HG02678 (cell line): ENCODE measurements around the gene SLC19A1.

Experiments
- ATAC-seq: cut with Tn5 transposase; IDR thresholded peaks from one replicate; pipeline ENCODE4 v1.9.1; 2021; ENCODE audit warnings: mild to moderate bottlenecking, moderate library complexity; ENCODE audit not compliant: unreplicated experiment

SLC19A1 gene

DNA sequence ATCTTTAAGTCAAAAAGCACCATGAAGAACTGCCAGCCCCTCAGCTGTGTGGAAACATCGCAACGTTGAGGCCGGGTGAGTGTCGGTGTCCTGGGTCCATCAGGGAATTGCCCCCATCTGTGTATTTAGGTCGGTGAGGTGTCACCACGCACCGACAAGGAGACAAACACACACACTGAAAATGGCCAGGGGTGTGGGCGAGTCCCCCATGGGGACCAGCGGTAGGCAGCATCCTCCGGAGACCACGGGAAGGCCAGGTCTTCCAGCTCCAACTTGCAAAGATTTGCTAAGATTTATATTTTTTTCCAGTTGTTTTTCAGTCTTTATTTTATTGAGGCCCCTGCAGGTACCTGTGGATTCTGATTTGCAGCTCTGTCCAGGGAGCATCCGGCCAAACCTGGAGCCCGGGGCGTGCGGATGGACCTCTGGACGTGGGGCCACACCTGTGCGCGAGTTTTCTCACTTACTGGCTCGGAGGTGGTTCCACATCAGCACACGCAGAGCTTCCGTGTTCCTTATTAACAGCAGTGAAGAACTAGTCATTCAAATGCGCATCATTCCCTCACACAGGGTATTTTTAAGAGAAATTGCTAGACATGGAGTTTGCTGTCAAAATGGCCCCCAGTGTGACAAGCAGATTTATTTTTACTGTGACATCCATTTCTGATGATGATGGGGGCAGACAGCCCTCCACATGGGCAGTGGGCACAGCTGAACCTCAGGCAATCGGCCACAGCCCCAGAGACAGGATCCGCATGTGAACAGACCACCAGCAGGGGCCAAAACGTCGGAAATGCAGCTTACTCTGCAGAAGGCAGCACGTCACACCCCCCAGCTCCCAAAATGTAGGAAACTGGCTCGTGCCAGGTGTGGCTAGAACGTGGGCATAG lies 17.2 kb upstream of the SLC19A1 start:
- ATAC-seq: no peak

DNA sequence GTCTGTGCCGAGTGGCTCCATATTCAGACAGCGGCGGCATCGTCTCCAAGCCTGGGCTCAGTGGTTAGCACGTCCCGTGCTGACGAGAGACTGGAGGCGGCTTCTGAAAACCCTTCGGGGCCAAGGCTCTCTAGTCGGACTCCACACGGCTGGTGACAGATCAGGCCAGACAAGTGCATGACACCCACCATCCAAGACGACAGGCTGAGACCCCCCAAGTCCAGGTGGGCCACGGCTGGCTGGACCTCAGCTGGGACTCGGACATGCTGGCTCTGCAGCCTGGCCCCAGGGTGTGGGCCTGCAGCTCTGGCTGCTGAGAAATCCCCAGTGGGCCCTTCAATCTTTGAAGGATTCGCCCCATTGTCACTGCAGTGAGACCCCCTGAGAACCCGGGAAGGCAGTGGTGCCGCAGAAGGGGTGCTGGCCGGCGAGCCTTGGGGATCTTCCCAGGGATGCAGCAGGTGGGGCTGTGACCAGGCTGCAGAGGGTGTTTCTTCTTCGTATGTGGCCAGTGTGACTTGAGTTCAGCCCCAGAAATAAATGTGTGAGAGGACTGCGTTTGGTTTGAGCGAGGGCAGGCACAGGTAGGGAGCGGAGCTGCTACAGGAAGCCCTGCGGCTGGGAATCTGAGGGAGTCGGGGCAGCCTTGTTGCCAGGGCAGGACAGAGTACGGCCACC lies 15.9 kb upstream of the SLC19A1 start:
- ATAC-seq: no peak

DNA sequence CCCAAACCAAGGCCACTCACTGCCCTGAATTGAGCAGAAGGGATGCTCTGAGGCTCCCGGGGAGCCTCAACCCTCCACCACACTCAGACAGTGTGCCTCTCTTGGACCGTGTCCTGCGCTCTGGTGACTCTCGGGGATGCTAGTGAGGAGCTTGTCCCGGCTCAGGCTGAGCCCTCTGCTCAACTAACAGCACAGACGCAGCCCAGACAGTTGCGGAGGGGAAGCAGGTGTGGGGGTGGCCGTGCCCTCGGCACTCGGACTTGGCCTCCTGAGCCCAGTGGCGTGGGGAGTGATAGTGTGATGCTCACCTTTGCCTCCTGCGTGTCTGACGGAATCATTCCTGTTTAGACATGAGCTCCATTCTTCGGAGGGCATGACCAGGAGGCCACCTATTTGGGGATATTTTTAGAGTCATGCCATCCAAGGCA lies 15.4 kb upstream of the SLC19A1 start:
- no peak for ATAC-seq

DNA sequence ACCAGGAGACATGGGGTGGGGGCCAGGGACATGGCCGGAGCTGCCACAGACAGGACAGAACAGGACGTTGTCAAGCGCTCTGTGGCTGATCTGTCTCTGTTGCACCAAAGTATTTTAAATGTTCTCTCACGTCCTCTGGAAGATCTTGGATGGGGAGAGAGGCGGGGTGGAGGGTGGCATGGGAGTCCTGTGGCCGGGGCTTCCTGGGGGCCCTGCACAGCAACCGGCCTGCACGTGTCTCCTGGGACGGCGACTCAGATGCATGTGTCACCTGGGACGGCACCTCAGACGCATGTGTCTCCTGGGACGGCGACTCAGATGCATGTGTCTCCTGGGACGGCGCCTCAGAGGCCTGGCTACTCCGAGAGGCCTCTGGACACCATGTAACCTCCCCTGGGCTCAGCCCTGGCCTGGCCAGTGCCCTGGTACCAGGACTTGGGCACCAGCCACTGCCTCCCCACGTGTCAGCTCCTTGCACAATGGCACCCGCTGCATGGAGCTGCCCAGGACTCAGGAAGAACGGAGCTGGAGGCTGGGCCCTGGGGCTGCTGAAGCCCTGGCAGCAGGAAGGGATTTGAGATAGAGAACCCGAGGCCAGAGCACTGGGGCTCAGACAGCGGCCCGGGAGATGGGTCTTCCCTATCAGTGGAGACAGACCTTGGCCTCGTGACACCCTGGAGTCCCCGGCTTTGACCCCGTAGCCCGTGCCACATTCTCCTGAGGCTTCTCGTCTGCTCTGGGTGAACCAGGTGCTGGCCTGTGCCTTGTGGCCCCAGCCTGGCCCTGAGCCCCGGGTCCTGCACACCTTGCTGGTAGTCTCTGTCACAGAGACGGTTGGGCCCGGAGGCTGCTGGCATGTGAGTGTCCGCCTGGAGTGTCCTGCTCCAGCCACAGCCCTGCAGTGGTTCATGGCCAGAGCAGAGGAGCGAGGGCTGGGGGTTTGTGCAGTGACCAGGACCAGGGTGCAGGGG lies 14.7 kb upstream of the SLC19A1 start:
- no peak for ATAC-seq

DNA sequence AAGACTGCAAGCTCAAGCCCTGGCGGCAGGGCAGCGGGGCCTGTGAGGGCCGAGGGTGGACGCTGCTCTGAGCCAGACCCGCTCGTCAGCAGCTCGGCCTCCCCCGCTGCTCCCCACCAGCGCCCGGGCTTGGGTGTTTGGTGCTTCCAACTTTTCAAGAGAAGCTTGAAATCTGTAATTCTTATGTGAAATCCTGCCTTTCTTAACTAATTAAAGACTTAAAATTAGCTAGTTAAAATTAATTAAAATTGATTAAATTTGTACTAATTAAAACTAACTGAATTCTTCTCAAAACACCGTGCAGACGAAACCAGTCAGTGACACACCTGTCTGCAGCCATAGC lies 14.0 kb upstream of the SLC19A1 start:
- ATAC-seq: no peak

DNA sequence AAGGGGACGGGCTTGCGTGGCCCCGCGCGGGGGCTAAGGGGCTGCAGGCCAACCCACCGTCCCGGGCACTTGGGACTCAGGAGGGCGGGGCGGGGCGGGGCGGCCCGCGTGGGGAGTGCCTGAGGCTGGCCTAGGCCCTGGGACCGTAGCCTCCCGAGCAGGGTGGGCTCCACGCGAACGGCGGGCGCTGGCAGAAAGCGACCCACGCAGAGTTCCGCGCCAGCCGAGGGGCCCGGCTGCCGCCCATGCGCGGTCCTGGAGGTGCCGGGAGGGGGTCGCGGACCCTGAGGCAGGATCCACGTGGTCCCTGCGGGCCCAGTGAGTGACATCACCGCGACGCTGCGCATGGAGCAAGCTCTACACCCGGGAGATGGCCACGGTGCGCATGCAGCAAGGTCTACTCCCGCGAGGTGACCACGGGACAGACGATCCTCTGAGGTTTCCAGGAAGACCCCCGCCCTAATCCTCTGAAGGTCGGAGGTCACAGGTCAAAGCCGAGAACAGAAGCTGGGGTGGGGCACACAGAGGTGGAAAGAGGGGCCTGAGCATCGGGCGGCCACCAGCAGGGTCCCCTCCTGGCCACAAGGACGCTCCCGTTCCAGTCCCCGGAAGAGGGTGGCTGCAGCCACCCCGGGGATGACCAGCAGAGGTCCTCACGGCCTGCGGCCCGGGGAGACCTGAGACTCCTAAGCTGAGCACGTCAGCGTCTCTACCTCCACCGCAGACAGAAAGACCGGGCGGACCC lies 13.5 kb upstream of the SLC19A1 start:
- ATAC-seq: no peak

DNA sequence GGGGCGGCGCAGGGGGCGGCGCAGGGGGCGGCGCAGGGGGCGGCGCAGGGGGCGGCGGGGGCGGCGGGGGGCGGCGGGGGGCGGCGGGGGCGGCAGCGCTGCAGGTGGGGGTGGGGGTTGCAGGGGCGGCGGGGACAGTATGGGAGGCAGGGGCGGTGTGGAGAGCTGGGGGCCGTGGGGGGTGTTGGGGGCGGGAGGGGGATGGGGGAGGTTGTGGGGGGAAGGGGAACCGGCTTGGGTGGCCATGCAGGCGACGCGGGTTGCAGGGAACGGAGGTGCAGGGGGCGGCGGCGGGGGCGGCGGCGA lies 13.0 kb upstream of the SLC19A1 start:
- no peak for ATAC-seq

DNA sequence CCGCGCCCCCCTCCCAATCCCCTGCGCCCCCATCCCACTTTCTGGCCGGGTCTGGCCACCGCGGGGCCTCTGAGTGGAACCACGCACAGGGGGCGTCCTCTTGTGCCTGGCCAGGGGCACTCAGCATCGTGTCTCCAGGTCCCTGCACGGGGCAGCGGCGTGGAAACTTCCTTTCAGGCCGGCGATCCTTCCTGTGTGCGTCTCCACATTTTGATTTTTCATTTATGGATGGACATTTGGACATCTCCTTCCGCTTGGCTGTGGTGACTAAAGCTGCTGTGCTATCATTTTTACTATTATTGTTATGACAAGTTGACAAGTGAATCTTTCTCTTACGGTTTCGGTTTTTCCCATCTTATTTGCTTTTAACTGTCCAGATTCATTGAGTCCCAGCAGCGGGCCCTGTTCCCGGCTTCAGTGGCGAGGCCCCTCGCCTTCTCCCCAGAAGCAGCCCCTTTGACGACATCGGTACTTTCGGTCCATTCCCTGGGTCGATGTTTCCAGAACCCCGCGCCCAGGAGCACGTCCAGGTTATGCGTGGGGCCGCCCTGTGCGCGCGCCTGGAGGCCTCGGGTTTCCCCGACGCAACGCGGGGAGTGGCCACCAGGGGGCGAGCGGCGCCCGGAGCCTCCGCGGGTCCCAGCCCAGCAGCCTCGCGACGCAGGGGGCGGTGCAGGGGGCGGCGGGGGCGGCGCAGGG lies 12.4 kb upstream of the SLC19A1 start:
- peak; percentile 50 for ATAC-seq

DNA sequence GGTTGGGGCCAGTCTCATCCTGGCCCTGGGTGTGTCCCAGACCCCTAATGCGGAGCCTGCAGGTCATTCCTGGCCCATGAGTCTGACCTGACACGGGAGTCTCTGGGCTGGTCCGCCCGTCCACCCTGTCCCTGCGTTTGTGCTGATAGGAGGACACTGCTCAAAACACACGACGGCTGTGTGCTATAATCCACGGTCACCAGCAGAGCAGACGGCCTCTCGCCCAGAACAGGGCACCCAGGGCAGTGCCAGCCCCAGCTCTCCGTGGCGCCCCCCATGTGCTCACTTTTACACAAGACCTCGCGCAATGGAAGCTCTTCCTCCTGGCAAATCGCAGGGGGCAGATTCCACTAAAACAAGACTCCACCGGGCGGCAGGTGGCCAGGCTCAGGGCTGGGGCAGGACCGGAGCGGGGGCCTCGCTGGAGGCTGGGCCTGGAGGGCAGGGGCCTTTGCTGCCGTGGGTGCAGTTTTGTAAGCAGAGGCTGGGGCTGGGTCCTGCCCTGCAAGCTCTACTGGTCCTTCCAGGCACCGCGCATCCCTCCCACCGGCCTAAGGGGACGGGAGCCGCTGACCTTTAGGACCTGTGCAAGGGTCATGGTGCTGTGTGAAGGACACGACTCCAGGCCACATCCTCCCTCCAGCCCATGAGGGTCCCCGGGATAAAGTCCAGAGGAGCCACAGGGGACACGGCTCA lies 10.6 kb upstream of the SLC19A1 start:
- no peak for ATAC-seq

DNA sequence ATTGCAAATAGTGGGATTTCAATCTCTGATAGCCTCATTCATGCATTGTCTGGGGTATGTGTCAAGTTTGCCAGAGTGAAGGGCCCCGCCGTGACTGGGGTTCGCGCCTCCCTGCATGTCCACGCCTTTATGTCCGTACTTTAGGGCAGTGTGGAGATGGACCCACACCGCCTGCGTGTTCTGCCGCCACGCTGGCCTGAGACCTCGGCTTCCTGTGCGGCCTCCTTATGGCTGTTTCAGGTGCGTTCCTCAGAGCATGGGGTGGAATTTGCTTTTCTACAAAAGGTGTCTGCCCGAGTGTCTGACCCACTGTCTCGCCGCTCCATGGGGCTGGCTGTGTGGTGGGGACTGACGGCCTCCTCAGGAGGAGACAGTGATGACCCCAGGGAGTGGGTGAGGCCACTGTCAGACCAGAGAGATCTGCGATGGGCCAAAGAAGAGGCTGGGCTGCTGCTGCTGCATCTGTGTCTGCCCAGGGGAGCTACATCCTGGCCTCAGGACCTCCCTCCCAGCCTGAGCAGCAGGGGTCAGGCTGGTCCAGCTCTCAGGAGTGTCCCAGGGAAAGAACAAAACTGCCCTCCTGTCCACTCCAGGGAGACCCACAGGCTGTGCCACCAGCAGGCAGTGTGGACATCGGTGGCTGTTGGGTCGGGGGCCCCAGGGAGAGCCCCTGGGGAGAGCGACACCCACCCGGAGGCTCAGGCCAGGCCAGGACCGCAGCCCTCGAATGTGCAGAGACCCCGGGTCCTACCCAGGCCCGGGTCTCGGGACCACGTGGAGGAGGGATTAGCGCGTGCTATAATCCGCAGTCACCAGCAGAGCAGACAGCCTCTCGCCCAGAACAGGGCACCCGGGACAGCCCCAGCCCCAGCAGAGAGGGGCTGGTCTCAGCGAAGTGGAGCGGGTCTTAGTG lies 9.8 kb upstream of the SLC19A1 start:
- no peak for ATAC-seq

DNA sequence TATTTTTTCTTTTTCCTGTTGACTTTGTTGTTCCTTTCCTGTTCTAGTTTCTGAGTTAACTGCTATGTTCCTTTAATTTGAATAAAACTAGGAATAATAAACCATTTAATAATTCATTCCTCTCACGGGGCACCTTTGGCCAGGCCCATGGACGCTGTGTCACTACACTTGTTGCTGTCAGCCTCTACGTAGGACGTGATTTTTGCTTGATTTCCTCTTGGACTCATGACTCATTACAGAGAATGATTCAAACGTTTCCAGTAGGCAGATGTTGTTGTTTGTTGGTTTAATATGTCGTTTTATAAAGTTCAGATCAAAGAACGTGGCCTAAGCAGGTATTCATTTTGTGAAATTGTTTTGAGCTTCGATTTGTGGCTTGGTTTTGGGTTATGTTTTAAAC lies 9.1 kb upstream of the SLC19A1 start:
- no peak for ATAC-seq

DNA sequence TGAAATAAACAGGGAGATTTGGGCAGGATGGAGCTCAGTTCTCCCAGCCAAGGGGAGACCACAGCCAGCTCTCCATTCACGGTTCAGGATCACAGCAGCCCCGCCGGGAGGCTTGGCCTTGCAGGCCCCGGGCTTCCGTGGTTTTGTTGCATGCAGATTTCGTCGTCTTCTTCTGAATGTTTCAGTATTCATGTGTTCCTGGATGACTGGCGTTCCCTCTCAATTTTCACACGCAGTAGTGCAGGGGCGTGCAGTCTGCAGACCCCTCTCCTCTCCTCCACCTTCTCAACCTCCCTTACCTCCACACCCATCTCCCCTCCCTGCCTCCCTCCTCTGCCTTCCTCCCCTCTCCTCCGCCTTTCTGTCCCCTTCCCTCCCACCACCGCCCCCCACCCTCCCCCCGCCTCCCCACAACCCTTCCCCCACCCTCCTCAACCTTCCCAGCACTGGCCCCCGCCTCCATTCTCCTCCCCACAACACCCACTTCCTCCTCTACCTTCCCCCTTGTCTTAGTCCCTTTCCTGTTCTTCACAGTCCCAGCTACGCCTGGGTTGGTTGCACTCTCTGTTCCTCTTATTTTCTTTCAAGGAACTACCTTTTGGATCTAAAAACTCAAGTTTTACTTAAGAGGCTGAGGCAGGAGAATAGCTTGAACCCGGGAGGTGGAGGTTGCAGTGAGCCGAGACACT lies 8.4 kb upstream of the SLC19A1 start:
- no peak for ATAC-seq

DNA sequence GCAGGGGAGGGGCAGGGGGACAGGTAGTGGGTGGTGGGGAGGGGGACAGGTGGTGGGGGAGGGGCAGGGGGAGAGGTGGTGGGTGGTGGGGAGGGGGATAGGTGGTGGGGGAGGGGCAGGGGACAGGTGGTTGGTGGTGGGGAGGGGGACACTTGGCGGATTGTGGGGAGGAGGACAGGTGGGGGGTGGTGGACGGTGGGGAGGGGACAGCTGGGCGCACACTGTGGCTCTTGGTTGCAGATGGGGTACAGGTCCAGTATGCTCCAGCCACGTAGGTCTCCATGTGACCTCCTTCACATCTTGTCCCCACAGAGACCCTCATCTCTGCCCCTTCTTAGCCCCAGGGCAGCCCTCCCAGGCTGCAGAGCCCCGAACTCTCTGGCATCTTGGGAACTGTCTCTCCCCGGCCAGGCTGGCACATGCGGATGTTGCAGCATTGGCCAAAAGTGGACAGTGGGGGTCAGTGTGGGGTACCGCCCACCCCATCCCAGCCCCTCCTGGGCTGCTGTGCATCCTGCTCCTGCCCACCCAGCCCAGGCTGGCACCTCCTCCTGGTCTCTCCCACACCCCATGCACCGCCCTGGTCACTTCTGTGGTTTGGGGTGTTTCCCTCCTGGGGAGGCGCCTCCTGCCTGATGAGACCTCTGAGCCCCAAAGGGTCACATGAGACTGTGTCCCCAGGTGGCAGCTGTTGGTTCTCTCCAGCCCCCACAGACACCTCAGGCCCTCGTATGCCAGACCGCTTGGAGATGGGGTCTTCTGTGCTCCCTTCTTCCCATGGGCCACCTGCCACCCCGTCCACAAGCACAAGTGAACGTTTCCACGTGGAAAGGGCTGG lies 7.6 kb upstream of the SLC19A1 start:
- ATAC-seq: no peak

DNA sequence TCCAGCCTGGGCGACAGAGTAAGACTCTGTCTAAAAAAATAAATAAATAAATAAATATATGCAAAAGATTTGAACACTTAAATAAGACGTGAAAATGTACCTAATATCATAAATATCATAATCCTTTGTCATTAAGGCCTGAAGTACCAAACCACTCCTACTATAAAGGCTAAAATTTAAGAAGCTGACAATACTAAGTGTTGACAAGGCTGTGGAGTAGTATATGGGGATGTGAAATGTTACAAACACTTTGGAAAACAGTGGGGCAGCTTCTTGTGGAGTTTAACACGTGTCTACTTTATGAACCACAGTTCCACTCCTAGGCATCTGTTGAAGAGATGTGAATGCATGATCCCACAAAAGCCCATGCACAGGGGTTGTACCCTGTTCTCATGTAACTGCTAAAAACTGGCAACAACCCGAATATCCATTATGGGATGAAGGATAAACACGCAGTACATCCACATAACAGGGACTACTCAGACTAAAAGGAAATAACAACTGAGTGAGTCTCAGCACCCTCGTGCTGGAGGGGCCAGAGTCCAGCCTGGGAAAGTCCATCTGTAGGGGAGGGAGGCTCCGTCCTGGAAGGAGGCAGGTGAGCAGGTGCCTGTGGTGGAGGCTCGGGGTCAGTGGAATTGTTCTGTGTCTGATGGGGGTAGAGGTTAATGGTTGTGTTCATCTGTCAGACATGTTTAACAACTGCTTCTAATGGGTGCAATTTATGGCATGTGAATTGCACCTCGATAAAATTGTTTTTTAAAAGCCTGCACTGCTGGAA lies 6.7 kb upstream of the SLC19A1 start:
- ATAC-seq: no peak

DNA sequence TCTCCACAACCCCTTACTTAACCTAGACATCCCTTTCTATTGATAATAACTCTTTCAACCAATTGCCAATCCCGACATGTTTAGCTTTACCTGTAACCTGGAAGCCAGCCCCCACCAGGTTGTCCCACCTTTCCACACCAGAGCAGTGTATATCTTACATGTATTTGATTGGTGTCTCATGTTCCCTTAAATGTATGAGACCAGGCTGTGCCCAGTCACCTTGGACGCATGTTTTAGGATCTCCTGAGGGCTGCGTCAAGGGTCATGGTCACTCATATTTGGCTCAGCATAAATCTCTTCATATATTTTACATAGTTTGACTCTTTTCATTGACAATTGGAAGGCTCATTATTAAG lies 5.3 kb upstream of the SLC19A1 start:
- ATAC-seq: no peak
